ENCODE measurements around the gene DNM3.
A peak's percentile ranks its signal among the peaks of the same experiment; 100 is the strongest.
"Not testable (repeated sequence)": the region's sequence is repeated elsewhere in the genome, so short reads cannot be mapped to it uniquely, and the experiment has no call there.

Gene DNM3

DNA sequence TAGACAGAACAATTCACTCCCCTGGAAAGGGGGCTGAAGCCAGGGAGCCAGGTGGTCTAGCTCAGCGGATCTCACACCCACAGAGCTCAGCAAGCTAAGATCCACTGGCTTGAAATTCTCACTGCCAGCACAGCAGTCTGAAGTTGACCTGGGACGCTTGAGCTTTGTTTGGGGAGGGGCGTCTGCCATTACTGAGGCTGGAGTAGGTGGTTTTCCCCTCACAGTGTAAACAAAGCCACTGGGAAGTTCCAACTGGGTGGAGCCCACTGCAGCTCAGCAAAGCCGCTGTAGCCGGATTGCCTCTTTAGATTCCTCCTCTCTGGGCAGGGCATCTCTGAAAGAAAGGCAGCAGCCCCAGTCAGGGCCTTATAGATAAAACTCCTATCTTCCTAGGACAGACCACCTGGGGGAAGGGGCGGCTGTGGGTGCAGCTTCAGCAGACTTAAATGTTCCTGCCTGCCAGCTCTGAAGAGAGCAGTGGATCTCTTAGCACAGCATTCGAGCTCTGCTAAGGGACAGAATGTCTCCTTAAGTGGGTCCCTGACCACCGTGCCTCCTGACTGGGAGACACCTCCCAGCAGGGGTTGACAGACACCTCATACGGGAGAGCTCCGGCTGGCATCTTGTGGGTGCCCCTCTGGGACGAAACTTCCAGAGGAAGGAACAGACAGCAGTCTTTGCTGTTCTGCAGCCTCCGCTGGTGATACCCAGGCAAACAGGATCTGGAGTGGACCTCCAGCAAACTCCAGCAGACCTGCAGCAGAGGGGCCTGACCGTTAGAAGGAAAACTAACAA lies 183.8 kb downstream of the DNM3 start:
- not testable (repeated sequence) for DNase-seq

DNA sequence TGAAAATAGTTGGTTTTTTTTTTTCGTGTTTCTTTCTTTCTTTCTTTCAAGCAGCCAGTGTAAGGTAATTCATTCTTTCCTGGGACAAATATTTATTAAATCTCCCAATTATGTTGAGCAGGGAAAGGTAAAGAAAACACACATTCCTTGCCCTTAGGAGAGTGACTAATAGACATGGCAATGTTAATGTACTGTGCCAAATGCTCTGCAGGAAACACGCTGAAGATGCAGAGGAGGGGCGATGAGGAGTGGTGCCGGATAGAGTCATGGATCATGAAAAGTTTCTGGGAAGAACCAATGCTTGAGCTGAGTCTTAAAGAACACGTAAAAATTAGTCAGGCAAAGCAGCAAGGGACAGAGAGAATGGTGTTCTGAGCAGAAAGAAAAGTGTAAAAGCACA lies 199.2 kb downstream of the DNM3 start:
- DNase-seq, result no peak

DNA sequence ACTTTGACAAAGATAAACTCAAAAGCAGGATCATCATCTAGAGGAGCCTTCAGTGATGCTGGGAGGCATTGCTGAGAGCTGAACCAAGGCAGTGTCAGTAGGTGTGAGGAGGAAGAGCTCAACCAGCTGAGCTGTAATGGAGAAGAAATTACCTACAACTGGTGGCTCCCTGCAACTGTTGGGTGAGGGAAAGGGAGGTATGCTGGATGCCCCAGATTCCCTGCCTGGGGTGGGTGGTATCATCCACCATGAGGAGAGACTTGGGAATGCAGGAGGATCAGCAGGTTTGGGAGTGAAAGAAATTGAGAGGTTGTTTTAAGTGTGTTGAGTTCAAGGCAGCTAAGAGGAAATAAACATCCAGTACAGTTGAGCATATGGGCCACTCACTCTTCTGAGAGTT lies 199.8 kb downstream of the DNM3 start:
- DNase-seq, result no peak

DNA sequence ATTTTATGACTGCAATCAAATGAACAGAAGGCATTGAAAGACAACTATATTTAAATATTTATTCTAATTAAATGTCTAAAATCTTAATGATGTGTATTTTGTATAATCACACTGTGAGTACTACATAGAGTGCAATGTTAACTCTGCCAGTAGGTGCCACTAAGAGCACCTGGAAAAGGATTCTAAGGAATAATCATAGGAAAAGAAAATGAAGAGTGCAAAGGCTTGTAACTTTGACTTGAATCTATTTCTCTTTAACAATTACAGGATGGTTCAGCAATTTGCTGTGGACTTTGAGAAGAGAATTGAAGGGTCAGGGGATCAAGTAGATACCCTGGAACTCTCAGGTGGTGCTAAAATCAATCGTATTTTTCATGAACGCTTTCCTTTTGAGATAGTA lies 200.4 kb downstream of the DNM3 start:
- DNase-seq, result no peak

DNA sequence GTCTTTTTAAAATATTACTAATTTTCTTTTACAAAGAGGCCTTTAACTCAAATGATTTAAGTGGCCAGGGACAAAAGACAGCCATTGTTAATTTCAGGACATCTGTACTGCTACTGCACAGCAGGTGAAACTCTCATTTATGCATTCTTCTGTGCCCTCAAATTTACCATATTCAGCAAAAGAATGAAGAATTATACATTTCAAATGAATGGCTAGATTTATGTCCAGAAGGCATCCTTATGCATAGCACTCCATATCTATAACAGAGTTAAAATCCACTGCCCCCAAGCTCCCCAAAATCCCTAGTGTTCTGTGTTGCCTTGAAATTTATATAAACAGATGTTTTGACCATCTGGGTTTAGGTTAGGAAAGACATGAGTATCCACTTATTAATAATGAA lies 202.6 kb downstream of the DNM3 start:
- no peak for DNase-seq

DNA sequence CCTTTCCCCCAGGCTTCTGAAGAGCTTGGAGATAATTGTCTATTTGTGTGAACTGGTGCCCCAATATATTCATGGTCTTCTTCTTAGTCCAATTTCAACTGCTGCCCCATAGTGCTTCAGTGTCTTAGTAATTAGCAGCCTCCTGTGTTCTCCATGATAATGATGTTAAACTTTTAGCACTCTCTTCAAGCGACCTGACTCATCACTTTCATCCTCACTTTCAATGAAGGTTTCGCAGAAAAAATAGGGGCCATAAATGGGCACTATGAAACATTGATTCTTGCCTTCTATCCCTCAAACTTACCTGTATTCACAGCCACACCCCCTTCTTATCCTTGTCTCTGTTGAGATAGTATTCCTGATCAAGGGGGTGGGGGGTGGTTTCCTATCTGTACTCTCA lies 210.6 kb downstream of the DNM3 start:
- no peak for DNase-seq

DNA sequence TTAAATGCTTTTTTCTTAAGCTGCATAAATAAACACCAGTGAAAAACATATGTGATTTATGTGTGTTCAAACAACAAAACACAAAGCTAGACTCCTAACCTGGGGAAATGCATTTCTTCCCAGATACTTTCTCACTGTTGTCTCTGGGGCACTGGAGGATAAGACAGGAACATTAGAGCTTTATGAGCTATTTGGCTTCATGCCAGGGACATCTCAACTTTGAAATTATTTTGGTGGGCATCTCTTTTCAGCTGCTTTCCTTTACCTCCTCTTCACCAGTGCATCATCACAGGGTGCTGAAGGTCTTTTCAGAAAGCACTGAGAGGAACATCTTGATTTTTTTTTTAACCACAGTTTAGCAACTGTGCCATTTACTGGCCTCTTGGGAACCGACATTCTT lies 212.9 kb downstream of the DNM3 start:
- DNase-seq, result no peak

DNA sequence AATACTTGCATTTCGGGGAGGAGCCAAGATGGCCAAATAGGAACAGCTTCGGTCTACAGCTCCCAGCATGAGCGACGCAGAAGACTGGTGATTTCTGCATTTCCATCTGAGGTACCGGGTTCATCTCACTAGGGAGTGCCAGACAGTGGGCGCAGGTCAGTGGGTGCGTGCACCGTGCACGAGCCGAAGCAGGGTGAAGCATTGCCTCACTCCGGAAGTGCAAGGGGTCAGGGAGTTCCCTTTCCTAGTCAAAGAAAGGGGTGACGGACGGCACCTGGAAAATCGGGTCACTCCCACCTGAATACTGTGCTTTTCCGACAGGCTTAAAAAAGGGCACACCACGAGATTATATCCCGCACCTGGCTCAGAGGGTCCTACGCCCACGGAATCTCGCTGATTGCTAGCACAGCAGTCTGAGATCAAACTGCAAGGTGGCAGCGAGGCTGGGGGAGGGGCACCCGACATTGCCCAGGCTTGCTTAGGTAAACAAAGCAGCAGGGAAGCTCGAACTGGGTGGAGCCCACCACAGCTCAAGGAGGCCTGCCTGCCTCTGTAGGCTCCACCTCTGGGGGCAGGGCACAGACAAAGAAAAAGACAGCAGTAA lies 214.6 kb downstream of the DNM3 start:
- DNase-seq, result not testable (repeated sequence)

DNA sequence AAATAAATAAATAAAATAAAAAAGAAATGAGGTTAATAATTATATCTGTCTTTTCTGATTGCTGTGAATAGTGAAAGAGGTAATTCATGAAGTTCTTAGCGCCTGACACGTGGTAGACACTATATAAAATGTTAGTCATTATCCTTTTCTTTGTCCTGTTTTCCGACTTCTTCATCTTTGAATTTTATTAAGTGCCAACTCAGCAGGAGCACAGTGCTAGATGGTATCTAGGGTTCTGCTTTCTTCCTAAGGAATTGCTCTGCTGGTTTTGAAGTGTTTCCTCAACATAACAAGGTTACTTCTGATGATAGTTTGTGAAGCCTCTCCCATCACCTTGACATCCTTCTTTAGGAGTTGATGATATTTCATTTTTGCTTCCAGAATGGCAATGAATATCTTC lies 227.0 kb downstream of the DNM3 start:
- no peak for DNase-seq

DNA sequence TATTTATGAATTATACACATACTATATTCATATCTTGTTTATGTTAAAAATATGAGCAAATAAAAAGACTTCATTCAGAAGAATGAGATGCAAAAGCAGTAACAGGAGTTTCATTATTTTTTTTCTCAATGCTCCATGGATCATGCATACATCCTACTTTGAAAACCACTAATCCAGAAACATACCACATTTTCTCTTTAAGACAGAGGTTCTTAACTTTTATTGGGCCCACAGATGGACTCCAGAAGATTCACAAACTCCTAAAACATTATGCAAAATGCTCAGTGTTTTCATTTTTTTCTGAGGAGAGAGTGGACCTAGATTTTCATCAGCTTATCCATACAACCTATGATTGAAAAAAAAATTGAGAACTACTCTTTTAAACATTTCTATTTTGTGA lies 227.8 kb downstream of the DNM3 start:
- no peak for DNase-seq

DNA sequence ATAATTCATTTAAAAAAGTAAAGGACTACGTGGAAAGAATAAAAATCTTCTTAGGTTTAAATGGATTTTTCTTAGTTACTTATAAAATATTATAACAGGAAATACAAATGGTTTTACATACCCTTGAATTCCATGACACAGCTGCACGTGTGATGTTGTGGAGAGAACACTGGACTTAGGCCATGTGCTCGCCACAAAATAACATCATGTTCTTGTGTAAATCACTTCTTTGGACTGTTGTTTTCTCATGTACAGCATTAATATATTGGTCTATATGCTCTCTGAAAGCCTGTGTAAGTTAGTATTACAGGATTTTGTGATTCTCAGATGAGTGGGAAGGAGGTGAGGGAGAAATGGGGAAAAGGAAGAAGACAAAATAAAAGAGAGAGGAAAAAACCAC lies 228.2 kb downstream of the DNM3 start:
- DNase-seq, result no peak

DNA sequence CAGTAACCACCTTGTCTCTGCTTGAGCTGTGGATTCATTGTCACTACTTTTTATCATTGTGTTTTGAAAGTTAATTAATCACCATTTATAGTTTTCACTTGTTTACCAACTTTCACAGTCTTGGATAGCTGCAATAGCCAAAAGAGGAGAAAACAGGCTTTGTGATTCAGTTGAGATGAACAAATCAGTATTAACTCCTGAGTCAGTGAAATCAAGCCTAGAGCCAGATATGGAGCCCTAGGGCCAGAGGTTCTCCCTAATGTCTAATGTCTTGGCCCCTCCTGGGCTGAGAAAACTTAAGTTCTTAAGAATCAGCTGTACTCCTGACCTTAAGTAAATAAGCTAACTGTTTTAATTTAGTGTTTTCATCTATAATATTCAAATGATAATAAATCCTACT lies 228.8 kb downstream of the DNM3 start:
- no peak for DNase-seq

DNA sequence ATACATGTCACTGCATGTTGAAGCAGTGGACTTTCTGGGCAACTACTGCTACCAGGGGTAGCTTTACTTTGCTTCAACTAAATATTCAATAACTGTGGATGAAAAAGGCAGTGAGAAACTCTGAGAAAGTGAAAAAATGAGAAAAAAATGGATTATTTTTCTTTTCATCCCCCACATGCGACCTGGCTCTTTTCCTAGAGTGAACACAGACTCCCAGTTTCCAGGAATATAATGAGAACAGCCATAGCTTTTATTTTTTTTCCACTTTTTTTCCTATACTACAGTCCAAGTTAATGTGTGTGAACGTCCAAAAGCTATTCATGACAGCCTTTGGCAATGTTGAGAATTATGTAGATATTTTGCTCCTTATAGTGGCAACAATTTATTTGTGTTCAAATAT lies 230.4 kb downstream of the DNM3 start:
- peak; percentile 23 for DNase-seq

DNA sequence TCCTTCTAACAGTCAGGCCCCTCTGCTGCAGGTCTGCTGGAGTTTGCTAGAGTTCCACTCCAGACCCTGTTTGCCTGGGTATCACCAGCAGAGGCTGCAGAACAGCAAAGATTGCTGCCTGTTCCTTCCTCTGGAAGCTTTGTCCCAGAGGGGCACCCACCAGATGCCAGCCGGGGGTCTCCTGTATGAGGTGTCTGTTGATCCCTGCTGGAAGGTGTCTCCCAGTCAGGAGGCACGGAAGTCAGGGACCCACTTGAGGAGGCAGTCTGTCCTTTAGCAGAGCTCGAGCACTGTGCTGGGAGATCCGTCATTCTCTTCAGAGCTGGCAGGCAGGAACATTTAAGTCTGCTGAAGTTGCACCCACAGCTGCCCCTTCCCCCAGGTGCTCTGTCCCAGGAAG lies 238.6 kb downstream of the DNM3 start:
- DNase-seq, result not testable (repeated sequence)

DNA sequence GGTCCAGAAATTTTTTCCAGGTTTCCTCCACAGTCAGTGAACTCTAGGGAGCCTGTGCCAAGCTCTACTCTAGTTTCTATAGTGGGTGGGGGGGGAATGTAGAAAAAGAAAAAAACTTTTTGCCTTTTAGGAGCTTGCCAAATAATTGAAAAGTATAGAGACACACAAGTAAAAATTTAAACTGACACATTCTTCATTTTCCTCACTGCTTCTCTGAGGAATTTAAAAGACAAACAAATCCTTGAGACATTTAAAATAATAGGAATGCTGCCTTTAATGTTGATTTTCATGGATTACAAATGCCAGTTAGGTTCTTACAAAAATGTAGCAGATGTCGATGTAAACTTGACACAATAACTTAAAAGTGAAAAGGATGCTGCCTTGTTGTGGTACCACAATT lies 241.9 kb downstream of the DNM3 start:
- DNase-seq, result no peak

DNA sequence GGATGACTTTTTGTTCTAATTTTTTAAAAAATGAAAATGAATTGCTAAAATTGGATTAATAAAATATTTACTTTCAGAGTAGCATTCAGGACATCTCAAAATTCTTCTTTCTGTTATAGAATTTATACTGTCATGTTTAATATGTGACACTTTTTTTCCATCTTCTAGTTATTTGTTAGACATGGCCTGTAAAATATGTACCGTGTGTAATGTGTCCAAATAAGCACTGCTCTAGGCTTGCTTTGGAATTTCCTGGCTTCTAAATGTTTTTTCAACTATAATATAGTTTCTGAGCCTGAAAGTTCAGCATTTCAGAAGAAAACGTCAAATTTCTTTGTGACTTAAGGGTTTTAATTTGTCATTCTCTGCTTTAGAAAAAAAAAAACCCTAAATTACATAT lies 243.6 kb downstream of the DNM3 start:
- DNase-seq, result no peak

DNA sequence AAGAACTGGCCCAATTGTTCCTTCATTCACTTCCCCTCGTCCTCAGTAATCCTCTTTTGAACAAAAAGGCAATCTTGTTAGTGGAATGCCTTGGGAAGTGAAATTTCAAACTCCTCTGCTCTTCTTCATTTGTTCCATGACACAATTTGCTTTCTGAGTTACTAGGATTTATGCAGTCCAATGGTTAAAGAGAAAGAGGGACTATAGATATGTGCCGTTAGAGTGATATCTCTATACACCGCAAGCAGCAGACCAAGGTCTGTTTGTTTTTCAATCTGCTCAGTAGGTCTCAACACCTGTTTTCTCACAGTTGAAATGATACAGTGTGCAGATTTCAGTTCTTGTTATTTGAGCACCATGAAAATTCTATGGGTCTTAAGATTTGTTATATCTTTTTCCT lies 244.0 kb downstream of the DNM3 start:
- no peak for DNase-seq

DNA sequence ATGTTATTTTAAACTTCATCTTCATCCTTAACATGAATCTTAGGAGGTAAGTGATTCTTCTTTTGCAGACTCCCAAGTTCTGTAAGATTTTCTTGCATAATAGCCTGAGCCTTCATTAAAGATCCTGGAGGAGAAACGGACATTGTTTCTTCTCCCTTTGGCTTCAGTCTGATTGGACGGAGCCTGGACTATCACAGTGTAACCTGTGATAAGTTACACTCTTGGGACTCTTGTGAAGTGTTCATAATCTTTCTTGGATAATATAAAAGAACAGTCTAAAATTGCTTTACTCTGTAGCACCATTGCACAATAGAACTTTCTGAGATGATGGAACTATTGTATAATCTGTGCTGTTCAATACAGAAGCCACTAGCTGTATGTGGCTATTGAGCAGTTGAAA lies 244.8 kb downstream of the DNM3 start:
- DNase-seq, result no peak

DNA sequence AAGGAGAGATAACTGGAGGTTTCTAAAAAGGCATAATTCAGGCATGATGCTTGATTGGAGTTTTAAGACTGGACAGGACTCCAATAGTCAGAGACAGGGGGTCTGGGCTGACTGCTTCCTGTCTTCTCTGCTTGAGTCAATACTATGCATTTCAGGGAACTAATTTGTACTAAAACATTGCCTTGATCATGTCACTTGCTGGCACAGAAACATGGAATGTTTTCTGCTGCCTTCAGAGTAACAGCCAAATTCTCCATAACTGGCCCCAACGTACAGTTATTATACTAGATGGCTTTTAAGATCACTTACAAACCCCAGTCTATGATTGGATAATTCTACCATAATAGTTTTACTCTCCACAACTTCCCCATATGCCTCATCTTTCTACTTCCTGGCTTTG lies 247.0 kb downstream of the DNM3 start:
- no peak for DNase-seq

DNA sequence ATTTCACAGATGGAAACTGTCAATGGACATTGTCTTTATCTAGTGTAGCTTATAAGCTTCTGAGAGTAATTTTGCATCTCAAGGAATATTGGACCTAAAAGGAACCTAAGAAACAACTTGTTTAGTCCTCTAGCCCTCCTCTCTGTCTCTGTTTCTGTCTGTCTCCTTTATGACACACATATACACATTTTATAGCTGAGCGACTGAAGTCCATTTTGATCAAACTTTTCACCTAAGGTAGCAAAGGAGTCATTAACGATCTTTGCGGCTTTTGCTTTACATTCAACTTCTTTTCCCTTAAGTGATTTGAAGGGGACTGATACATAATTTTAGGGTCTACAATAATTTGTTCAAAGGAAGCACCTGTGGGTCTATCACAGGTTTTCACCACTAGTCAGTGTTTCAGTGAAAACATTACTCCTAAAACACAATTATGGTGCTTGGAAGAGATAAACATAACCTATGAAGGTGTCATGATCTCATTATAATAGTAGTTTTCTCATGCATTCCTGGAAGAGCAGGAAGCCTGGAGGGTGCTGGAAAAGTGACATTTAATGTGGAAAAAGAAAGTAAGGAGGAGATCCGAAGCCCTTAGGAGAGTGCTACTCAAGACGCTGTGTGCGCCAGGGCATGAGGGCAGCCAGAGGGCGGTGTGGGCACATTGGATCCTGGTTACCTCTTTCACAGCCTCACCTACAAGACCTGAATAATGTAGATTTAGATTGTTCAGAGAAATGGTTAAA lies 248.6 kb downstream of the DNM3 start:
- DNase-seq, result no peak

DNA sequence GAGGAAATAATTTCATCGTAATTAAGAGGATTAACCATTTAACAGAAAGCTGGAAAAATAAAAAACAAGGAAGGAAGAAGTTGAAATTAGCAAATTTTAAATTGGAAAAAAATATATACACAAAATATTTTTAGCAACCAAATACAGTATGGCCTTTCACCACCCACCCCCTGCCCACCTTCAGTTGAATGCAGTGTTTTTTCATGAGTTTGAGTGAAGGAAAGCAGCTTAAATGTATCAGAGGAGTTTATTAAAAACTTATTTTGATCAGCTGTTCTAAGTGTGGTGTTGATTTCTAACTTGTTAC lies 249.2 kb downstream of the DNM3 start:
- DNase-seq, result no peak

DNA sequence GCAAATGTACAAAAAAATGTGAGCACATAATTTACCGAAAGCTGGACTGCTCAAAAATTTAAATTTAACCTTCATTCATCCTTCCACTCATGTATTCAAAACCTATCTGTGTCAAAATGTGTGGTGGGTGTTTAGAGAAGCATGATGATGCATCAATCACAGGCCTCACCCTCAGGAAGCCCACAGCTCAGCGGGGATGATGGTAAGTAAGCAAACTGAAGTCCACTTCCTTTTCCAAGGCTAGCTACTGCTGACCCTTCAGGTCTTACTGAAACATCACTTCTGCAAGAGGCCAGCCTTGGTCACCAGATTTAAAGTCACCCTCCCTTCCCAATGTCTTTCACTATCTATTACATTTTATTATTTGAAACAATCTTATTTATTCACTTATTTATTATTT lies 254.5 kb downstream of the DNM3 start:
- no peak for DNase-seq

DNA sequence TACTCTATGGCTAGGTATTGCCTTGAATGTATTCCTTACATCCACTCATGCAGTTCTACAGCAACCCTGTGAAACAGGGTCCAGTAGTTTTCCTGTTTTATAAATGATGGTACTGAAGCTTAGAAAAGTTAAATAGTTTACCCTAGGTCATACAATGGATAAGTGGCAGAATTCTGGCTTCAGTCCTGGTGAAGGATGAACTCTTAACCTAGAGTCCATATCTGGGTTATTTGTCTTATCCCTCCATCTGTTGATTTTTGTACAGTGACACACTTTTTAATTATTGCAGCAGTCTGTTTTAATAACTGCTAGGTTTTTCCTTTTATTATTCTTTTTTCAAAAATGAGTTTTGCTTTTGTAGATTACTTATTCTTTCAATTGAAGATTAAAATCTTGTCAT lies 263.9 kb downstream of the DNM3 start:
- DNase-seq, result no peak

All from right kidney (tissue), 1 donor.